Stimulated activated CD4-positive, alpha-beta T cell treated with anti-CD3 and anti-CD28 coated beads, Interleukin-2, amount 100 ng/mL, for 4 hours (primary cell): ENCODE results near the gene AKR1B1.

ENCODE experiments used
- DNase-seq: peaks from one replicate; pipeline ENCODE4 v3.0.0-alpha.2; 2020; ENCODE audit warnings: low read depth

The AKR1B1 gene

GRCh38 chr7:134469622-134470021, 10.7 kb upstream of the AKR1B1 start:
- no peak for DNase-seq

- no peak for DNase-seq
These were observed 9.6 kb upstream of the AKR1B1 start for GRCh38 chr7:134468475-134468874.

DNA sequence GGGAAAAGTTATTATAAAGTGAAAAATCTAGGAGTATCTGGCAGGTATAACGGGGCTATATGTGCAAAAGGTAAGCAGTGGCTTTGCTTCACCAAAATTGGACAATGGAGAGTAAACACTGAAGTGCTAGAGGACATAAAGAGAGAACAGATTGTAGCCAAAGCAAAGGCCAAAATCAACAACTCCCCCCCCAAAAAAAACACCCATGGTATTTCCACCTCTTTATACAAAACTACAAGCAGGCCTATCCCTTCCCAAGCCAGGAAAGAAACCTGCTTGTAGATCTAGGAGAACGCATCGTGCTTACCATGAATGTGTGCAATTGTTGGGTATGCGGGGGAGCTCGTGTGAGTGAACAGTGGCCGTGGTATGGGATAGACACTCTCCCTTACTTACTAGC, 9.2 kb upstream of the AKR1B1 start:
- no peak for DNase-seq

- no peak for DNase-seq
These were observed 6.6 kb upstream of the AKR1B1 start for GRCh38 chr7:134465491-134465890.

DNA sequence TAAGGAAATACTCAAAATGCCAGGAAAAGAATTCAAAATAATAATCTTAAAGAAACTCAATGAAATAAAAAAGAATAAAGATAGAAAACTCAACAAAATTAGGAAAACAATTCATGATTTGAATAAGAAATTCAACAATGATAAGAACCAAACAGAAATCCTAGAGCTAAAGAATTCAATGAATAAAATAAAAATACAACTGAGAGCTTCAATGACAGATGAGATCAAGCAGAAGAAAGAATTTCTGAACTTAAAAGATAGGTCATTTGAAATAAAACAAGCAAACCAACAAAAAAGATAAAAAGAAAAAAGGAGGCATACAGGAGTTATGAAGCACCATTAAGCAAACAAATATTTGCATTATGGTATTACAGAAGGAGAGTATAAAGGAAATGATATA, 5.6 kb upstream of the AKR1B1 start:
- no peak for DNase-seq

DNA sequence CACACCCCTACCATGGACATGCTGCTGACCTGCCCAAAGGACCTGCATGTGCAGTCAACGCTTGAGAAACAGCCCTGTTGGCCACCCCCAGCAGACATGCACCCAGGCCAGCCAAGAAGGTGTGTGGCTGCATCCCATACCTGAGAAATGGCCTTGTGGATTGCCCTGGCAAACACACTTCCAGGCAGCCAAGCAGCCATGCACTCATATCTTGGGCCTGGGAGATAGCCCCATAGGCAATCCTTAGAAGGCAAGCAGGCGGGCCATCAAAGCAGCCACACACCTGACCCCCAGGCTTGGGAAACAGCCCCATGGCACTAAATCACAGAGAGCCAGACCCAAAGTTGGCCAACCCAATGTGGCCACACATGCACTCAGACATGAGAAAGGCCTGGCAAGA, 4.9 kb upstream of the AKR1B1 start:
- no peak for DNase-seq

DNA sequence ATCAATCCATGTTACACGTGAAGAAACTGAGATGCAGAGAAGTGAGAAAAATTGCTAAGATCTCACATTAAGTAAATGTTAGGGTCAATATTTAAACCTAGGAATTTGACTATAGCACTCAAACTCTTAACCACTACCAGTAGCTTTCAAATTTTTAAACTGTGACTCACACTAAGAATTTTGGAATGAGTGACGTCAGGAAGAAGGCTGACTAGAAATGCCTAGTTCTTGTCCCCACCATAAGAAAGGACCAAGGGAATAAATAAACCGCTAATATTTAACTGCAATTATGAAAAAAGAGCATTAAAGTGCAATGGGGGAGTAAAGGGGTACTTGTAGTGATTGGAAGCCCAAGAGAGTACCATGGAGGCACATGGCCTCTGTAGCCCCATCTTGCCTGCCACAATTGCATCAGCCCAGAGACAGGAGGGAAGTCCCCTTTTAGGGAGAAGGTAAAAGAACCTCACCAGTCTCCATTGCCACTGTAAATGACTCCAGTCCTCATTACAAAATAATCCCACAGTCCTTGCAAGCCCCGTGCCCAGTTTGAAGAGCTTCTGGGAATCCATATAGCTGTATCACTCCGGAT, 3.5 kb upstream of the AKR1B1 start:
- DNase-seq, result no peak

DNA sequence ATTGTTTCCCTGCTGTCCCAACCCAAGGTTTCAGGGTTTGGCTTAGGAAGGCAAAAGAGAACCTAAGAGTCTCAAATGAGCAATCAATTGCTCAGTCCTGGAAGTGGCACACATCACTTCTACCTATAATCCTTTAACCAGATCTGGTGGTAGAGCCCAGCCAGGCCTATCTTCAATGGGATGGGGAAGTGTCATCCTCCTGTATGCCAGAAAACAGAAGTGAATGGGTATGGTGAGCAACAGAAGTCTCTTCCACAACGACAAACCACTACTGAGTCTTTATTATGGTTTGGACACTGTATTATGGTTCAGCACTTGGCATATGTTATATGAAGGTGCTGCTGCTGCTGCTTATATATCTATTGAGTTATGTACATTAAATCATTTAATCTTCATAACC, 3.0 kb upstream of the AKR1B1 start:
- no peak for DNase-seq

DNA sequence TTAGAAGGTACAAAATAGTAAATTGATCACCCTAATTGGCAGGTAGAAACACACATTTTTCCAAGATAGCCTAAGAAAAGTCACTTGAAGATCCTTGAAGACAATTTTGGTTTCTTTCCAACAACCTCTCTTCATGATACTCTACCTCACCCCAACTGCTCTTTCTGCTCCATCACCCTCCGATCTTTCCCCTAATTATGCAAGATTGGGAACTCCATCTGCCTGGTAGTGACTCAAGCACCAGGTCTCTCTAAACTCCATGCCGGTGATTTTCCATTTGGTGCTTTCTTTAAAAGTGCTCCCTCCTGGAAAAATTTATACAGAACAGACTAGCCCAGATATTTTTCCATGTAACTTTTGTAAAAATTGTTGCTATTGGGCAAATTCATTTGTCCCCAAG, 1.1 kb upstream of the AKR1B1 start:
- DNase-seq, result no peak

DNA sequence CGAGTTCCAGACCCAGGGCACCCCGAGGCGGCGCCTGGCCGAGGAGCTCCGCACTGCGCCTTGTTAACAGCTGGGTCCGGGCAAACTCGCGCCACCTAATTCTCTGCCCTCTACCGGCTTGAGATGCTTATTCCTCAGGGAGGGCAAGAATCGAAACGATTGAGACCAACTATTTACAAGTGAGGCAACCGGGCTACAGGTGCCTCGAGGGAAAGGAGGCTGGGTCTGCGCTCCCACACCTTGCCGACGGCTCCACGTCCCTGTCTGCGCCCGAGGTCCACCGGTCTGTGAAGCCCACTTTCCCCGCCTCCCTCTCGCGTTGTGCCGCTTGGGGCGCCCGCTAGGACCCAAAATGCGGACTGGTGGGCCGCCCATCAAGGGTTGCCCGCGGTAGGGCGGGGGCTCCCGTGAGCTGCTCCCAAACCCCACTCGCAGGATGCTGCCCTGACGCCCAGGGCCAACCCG, 527 bp downstream of the AKR1B1 start:
- peak; percentile 5 for DNase-seq

DNA sequence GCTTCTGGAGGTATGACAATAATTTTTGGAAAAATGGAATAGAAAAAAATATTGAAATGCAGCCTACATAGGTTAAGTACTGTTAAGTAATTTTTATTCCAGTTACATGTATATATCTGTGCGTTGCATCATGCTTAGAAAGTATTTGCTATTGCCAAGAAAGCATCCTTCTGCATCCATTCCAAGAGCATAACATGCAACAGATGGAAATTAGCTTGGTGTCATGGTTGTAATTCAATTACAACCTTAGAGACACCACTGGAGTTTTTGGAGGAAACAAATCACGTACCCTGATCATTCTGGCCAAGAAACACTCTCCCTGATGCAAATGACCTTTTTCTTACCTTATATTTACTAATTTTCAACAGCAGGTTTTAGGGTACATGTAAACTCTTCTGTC, 1.7 kb downstream of the AKR1B1 start:
- DNase-seq, result no peak

- no peak for DNase-seq
These were observed 4.6 kb downstream of the AKR1B1 start for GRCh38 chr7:134454277-134454676.

DNA sequence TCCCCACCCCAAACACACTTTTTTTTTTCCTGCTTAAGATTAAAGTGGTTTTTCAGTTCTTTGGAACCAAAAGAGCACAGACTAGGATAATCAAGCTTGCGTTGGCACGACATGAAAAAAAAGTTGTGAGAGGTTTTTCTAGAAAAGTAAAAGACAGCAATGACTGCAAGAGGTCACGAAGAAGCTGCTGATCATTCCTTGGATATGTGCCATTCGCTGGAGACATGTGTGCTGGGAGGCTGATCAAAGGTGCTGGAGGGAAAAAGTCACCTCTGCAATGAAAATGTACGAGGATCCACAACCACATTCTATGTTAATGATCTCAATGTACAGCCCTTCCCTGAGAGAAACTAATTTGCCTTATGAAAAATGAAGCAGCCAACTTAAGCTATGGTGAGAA, 5.4 kb downstream of the AKR1B1 start:
- no peak for DNase-seq

DNA sequence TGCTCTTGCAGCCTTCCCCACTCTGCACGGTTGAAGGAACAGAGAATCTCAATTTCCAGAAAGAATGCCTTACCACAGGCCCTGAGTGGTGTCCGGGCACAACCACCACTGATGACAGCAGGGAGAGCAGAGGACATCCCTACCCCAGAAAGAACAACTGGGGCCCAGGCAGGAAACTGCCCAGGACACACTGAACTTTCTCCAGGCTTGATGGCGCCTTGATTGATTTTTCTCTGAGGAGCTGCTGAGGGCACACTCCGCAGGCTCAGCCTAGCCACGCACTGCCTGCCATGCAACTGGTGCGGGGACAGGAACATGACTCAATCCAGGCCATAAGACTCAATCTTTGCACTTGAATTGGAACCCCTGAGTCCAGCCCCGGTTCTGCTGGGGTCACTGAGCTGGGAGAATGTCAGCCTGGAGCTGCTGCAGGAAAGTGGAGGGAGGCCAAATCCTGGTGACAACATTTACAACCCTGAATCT, 5.9 kb downstream of the AKR1B1 start:
- DNase-seq, result no peak

DNA sequence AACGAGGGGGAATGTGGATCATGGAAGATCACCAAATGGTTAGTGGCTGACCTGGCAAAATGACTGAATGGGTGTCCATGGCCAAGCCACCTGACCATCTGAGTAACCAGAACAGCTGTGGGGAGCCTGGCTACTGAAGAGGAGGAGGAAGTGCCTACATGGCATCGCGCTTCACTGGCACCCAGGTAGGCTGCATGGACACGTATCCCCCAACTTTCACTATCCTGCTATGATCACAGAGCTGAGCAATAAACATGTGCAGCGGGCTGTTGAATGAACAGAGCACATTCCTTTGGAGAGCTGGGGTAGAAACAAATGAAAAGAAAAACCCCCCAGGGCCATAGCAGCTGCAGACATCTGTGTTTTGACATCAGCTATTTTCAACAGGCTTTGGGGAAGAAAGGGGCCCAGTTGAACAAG, 6.5 kb downstream of the AKR1B1 start:
- no peak for DNase-seq

DNA sequence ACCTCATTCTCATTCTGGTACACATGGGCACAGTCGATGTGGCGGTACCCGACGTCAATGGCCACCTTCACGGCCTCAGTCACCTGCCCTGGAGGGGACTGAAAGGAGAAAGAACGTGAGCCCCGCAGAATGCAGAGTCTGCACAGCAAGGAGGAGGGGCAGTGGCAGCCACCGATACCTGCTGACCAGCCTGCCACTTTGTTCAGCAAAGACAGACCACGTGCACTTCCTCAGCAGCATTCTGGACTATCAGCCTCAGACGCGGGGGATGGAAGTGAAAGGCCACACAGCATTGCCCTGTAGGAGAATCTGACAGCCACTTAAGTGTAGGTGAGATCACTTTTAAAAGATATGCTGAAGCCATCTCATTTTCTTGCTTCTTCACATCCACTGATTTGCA, 7.2 kb downstream of the AKR1B1 start:
- no peak for DNase-seq

DNA sequence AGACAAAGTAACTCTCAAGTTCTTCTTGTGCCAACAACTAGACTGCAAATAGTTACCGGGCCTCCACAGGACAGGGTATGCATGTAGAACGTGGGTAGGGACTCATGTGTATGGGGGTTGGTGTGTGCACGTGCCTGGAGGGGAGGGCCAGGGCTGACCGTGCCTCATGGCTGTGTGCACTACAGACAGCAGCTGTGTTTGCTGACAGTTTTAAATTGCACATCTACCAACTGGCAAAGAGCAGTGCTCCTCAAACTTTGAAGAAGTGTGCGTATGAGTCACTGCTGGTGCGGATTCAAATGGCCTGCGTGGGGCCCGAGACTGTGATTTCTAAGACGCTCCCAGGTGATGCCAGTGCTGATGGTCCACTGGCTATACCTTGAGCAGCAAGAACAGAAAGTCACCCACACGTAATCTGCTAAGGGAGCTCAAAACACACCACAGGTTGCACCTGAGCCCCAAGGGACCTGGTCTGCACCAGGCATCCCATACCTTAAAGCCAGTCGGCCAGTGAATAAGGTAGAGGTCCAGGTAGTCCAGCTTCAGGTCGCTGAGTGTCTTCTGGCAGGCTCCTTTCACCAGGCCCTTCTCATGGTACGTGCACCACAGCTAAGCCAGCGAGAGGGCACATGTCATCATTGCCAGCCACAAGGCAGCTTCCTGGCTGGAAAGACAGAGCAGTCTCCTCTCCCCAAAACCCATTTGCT, 8.5 kb downstream of the AKR1B1 start:
- no peak for DNase-seq

DNA sequence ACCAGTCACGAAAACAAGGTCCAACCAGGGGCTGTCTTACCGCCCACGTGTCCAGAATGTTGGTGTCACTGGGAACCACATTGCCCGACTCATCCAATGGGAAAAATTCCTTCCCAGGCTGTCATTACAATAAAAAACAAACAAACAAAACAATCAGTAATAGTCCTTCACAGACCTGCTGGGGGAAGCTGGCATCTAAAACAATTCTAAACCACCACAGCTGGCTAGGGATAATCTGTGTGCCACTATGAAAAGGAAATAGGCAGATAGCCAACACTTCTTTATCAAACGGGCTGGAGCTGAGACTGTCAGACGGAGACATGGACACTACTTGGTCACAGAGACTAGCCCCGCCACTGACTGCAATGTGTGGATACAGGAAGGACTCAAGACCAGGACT, 9.2 kb downstream of the AKR1B1 start:
- DNase-seq, result no peak

GRCh38 chr7:134448356-134449229, 10.3 kb downstream of the AKR1B1 start:
- no peak for DNase-seq

GRCh38 chr7:134447383-134447782, 11.5 kb downstream of the AKR1B1 start:
- DNase-seq, result no peak

DNA sequence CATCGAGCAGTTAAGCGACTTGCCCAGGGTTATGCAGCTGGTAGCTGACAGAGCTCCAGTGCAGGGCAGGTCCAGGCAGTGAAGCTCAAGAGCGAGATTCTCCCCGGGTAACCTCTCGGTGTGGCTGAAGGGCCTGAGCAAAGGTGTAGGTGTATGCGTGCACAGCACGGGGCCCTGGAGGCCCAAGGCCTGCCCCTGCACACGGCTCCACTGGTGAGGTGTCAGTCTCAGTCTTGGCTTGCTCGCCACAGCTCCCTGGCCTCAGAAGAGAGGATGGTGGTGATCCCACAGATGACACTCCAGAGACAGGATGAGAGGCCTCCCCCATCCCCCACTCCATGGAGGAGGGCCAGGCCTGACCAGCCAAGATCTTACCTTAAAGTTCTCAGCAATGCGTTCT, 12.0 kb downstream of the AKR1B1 start:
- no peak for DNase-seq

DNA sequence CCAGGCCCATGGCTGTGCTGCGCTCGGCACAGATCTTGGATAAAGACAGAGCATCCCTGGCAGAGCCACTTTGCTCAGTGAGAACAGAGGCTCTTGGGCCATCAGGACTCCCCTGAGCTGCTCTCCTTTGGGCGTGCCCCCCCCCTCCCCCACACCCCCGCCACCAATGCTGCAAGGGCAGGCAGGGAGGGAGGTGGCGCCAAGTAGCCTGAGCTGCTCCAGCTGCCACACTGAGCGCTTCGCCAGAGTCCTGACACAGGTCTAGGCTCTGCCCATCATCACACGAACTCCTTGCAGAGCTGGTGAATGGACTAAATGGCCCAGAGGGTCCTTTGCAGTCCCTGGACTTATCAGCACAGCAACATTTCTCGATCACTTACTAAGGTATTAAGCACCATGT, 12.5 kb downstream of the AKR1B1 start:
- no peak for DNase-seq

DNA sequence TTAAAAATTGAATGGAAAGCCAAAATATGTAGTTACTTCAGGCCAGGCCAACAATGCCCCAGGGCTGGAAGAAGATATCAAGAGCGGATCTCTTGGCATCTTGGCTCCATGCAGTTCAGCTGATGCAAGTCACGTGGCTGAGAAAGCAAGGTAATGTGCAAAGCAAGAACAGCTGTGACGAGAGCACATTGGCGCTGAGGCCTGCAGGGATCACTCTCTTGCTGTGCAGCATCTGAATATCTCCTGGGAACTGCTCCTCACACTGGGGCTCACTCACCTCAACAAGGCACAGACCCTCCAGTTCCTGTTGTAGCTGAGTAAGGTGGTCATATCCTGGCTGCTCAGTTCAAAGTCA, 14.0 kb downstream of the AKR1B1 start:
- no peak for DNase-seq
